HEK293 (cell line): ENCODE data around the gene CD19.
A peak's percentile ranks its signal among the peaks of the same experiment; 100 is the strongest.
"Not testable (repeated sequence)": the region's sequence is repeated elsewhere in the genome, so short reads cannot be mapped to it uniquely, and the experiment has no call there.

Experiments
- CTCF ChIA-PET: fragments of 350-600 bp; formaldehyde crosslinking; extraction: SDS; loops from one replicate; lab custom pipeline; 2021; ENCODE audit warnings: antibody characterized with exemption; lab: Yijun Ruan, JAX
- POLR2A ChIA-PET: fragments of 300-600 bp; formaldehyde crosslinking; extraction: SDS; loops from one replicate; lab custom pipeline; 2020; ENCODE audit warnings: antibody characterized with exemption, inconsistent platforms; lab: Yijun Ruan, JAX
- H3K27ac ChIP-seq: fragments of 200-500 bp; sonication (Bioruptor generic); 2 replicates; pipeline ENCODE4 v1.5.1; 2014; ENCODE audit warnings: low read depth, low read length, control low read depth, inconsistent platforms; ENCODE audit errors: extremely low read depth
- H3K36me3 ChIP-seq, 2 experiments: fragments of 200-500 bp in 1 of 2; sonication (Bioruptor generic) in 1 of 2; 1 replicate in 1 of 2; 2 replicates in 1 of 2; pipeline ENCODE4 v1.5.1; 2014 to 2017; ENCODE audit warnings: inconsistent platforms in 2 of 2, low read length in 2 of 2; ENCODE audit not compliant: control insufficient read depth in 2 of 2, insufficient read depth in 1 of 2
- H3K4me1 ChIP-seq: fragments of 200-500 bp; sonication (Bioruptor generic); 2 replicates; pipeline ENCODE4 v1.5.1; 2014; ENCODE audit warnings: mild to moderate bottlenecking, low read length, inconsistent platforms; ENCODE audit not compliant: control insufficient read depth, insufficient read depth
- H3K4me3 ChIP-seq: 2 replicates; pipeline ENCODE4 v1.5.1; 2011; ENCODE audit warnings: low read depth, mild to moderate bottlenecking, control low read depth, low read length, moderate library complexity
- H3K9me3 ChIP-seq: fragments of 200-500 bp; sonication (Bioruptor generic); 2 replicates; pipeline ENCODE4 v1.5.1; 2014; ENCODE audit warnings: low read depth, low read length, inconsistent platforms; ENCODE audit not compliant: control insufficient read depth, insufficient read depth
- KLF17 ChIP-seq: fragments of 450-650 bp; formaldehyde crosslinking; IDR thresholded peaks from 2 replicates; pipeline ENCODE4 v1.5.1; 2016; ENCODE audit warnings: missing biosample characterization, missing genetic modification characterization
- KLF7 ChIP-seq: fragments of 450-650 bp; formaldehyde crosslinking; IDR thresholded peaks from 2 replicates; pipeline ENCODE4 v1.5.1; 2016; ENCODE audit warnings: missing biosample characterization, missing genetic modification characterization, borderline replicate concordance
- MZF1 ChIP-seq: fragments of 450-650 bp; formaldehyde crosslinking; IDR thresholded peaks from 2 replicates; pipeline ENCODE4 v1.5.1; 2017; ENCODE audit warnings: missing biosample characterization, missing genetic modification characterization, borderline replicate concordance
- SCRT2 ChIP-seq: fragments of 450-650 bp; formaldehyde crosslinking; IDR thresholded peaks from 2 replicates; pipeline ENCODE4 v1.5.1; 2016; ENCODE audit warnings: missing biosample characterization, missing genetic modification characterization
- SETDB1 ChIP-seq: IDR thresholded peaks from one replicate; pipeline ENCODE4 v1.6.1; 2017; ENCODE audit warnings: mild to moderate bottlenecking, low read length, moderate library complexity, mixed read lengths; ENCODE audit not compliant: insufficient read length
- SP2 ChIP-seq: fragments of 450-650 bp; formaldehyde crosslinking; IDR thresholded peaks from 2 replicates; pipeline ENCODE4 v1.5.1; 2016; ENCODE audit warnings: missing biosample characterization, missing genetic modification characterization
- TCF7L2 ChIP-seq: IDR thresholded peaks from 2 replicates; pipeline ENCODE4 v1.6.1; 2011; ENCODE audit warnings: low read depth, mild to moderate bottlenecking, inconsistent platforms, low read length, moderate library complexity, borderline replicate concordance
- ZBTB1 ChIP-seq: fragments of 450-650 bp; formaldehyde crosslinking; IDR thresholded peaks from 2 replicates; pipeline ENCODE4 v1.5.1; 2016; ENCODE audit warnings: missing biosample characterization, missing genetic modification characterization
- ZNF146 ChIP-seq: fragments of 450-650 bp; formaldehyde crosslinking; IDR thresholded peaks from 2 replicates; pipeline ENCODE4 v1.5.1; 2016; ENCODE audit warnings: missing biosample characterization, missing genetic modification characterization
- ZNF157 ChIP-seq: fragments of 450-650 bp; formaldehyde crosslinking; IDR thresholded peaks from 2 replicates; pipeline ENCODE4 v1.5.1; 2016; ENCODE audit warnings: missing biosample characterization, missing genetic modification characterization
- ZNF211 ChIP-seq: fragments of 450-650 bp; formaldehyde crosslinking; IDR thresholded peaks from 2 replicates; pipeline ENCODE4 v1.5.1; 2016; ENCODE audit warnings: low read depth, missing biosample characterization, missing genetic modification characterization
- ZNF248 ChIP-seq: fragments of 450-650 bp; formaldehyde crosslinking; IDR thresholded peaks from 2 replicates; pipeline ENCODE4 v1.5.1; 2017; ENCODE audit warnings: missing biosample characterization, missing genetic modification characterization
- ZNF266 ChIP-seq: fragments of 450-650 bp; formaldehyde crosslinking; IDR thresholded peaks from 2 replicates; pipeline ENCODE4 v1.5.1; 2016; ENCODE audit warnings: missing biosample characterization, missing genetic modification characterization, low read depth
- ZNF510 ChIP-seq: fragments of 450-650 bp; formaldehyde crosslinking; IDR thresholded peaks from 2 replicates; pipeline ENCODE4 v1.5.1; 2018; ENCODE audit warnings: mild to moderate bottlenecking, missing genetic modification characterization, missing biosample characterization; ENCODE audit not compliant: insufficient replicate concordance
- ZNF580 ChIP-seq: fragments of 450-650 bp; formaldehyde crosslinking; IDR thresholded peaks from 2 replicates; pipeline ENCODE4 v1.5.1; 2016; ENCODE audit warnings: missing biosample characterization, missing genetic modification characterization
- ZNF623 ChIP-seq: fragments of 450-650 bp; formaldehyde crosslinking; IDR thresholded peaks from 2 replicates; pipeline ENCODE4 v1.5.1; 2016; ENCODE audit warnings: missing biosample characterization, missing genetic modification characterization
- ZNF658 ChIP-seq: fragments of 450-650 bp; formaldehyde crosslinking; IDR thresholded peaks from 2 replicates; pipeline ENCODE4; 2016; ENCODE audit warnings: missing biosample characterization, missing genetic modification characterization
- ZNF791 ChIP-seq: fragments of 450-650 bp; formaldehyde crosslinking; IDR thresholded peaks from 2 replicates; pipeline ENCODE4 v1.5.1; 2016; ENCODE audit warnings: missing biosample characterization, missing genetic modification characterization

CD19 gene

DNA sequence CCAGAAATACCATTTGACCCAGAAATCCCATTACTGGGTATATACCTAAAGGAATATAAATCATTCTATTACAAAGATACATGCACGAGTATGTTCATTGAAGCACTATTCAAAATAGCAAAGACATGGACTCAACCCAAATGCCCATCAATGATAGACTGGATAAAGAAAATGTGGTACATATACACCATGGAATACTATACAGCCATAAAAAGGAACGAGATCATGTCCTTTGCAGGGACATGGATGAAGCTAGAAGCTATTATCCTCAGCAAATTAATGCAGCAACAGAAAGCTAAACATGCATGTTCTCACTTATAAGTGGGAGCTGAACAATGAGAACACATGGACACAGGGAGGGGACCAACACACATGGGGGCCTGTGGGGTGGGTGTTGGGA is 5.5 kb upstream of the CD19 start:
- not testable (repeated sequence) for H3K4me1 ChIP-seq, H3K9me3 ChIP-seq, H3K36me3 ChIP-seq, H3K4me3 ChIP-seq, H3K27ac ChIP-seq
- peak; percentile 100 for TF ChIP-seq ZNF146 (tag by site-specific recombination)
- peak; percentile 84 for TF ChIP-seq ZNF580 (tag by site-specific recombination)
- CTCF ChIA-PET, result interaction anchor here (2.9 kb wide), 1 partner anchor 18 kb away, joined by 22 read pairs; no protein-coding TSS in a partner anchor
- POLR2A ChIA-PET, result interaction anchor here (0.6 to 2.8 kb wide), 4 partner anchors 14 to 80 kb away, joined by 3 to 10 read pairs (median 3); partner anchors contain the start of genes NFATC2IP and TUFM

DNA sequence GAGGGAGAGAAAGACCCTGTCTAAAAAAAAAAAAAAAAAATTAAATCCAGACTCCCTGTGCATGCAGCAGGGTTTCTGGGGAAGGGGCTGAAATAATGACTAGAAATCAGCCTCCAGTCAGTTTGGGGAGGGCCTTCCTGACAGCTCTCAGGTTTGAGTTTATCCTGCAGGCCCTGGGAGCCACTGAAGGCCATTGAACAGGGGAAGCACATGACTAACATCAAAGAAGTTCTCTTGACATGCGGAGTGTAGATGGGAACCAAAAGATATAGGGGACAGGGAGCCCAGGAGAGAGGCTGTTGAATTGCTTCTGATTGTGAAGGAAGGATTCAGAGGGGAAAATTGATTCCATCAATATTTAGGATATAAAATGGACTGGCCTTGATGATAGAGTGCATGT is 4.0 kb upstream of the CD19 start:
- no peak for TF ChIP-seq ZNF791 (tag by site-specific recombination)
- TF ChIP-seq ZNF658 (tag by site-specific recombination), result no peak
- TF ChIP-seq ZNF580 (tag by site-specific recombination), result no peak
- TF ChIP-seq SETDB1, result no peak
- no peak for TF ChIP-seq KLF17 (tag by site-specific recombination)
- no peak for TF ChIP-seq ZNF248 (tag by site-specific recombination)
- TF ChIP-seq ZNF157 (tag by site-specific recombination), result no peak
- TF ChIP-seq ZBTB1, result no peak
- no peak for TF ChIP-seq ZNF266 (tag by site-specific recombination)
- ChIA-PET POLR2A (no interaction called here), CTCF (interaction anchor here (1.3 to 2.9 kb wide), 2 partner anchors 17 kb away, joined by 4 to 22 read pairs; no protein-coding TSS in a partner anchor)
- 0 out of 2 replicates have a peak, but pooled peaks cover 4% of the 10 kb centered on the region for H3K4me1 ChIP-seq
- H3K27ac ChIP-seq, result no peak overlapping the region
- no peaks in the 10 kb centered on the region for H3K9me3 ChIP-seq
- no peak overlapping the region for H3K4me3 ChIP-seq
- no peaks in the 10 kb centered on the region for H3K36me3 ChIP-seq

- Histone ChIP-seq H3K4me3 (no peak overlapping the region), H3K4me1 (no peaks in the 10 kb centered on the region), H3K36me3 (no peaks in the 10 kb centered on the region), H3K9me3 (no peaks in the 10 kb centered on the region), H3K27ac (no peak overlapping the region)
- TF ChIP-seq ZNF211 (no peak), SP2 (no peak), MZF1 (no peak), ZNF623 (tag by site-specific recombination) (peak; percentile 92)
- ChIA-PET CTCF (no interaction called here), POLR2A (no interaction called here)
These were observed 1.6 kb upstream of the CD19 start for GRCh38 chr16:28930203-28930602.

DNA sequence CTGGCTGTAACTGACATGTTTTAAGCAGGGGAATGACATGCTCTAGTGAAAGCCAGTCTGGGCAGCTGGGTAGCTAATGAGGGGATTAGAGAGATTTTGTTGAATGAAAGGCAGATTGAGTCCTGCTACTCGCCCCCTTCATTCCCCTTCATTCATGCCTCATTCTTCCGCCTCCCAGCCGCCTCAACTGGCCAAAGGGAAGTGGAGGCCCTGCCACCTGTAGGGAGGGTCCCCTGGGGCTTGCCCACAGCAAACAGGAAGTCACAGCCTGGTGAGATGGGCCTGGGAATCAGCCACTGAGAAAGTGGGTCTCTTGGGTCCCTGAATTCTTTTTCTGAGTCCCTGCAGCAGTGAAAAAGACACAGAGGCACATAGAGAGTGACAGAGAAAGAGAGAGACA is 1.1 kb upstream of the CD19 start:
- CTCF ChIA-PET, result no interaction called here

More for the DNA sequence above, 1.1 kb upstream of the CD19 start:
- Histone ChIP-seq H3K4me3 (no peak overlapping the region), H3K9me3 (no peaks in the 10 kb centered on the region), H3K36me3 (no peaks in the 10 kb centered on the region), H3K27ac (no peak overlapping the region), H3K4me1 (no peaks in the 10 kb centered on the region)
- POLR2A ChIA-PET, result no interaction called here
- TF ChIP-seq KLF7 (tag by site-specific recombination), result no peak
- TF ChIP-seq TCF7L2, result no peak
- no peak for TF ChIP-seq ZNF510 (tag by site-specific recombination)
- TF ChIP-seq ZNF658 (tag by site-specific recombination), result no peak
- TF ChIP-seq SCRT2 (tag by site-specific recombination), result no peak
